RWPE2 (cell line): ENCODE measurements around the gene SIX3.

Source experiments
- ATAC-seq: fragments of 200-7000 bp; cut with Tn5 transposase; 3 replicates; pipeline ENCODE4 v1.9.1; 2021; ENCODE audit warnings: low read depth
- DNase-seq: peaks from one replicate; pipeline ENCODE4 v3.0.0-alpha.2; 2020; ENCODE audit warnings: low spot score
- H3K27ac ChIP-seq: fragments of 450-650 bp; 2 replicates; pipeline ENCODE4 v1.5.1; 2017; ENCODE audit warnings: mild to moderate bottlenecking; ENCODE audit not compliant: poor library complexity, severe bottlenecking
- H3K27me3 ChIP-seq: fragments of 250-450 bp; sonication (Bioruptor Pico); 2 replicates; pipeline ENCODE4 v1.5.1; 2021; ENCODE audit warnings: mild to moderate bottlenecking, moderate library complexity; ENCODE audit not compliant: insufficient read depth, poor library complexity, severe bottlenecking
- H3K36me3 ChIP-seq: fragments of 250-450 bp; sonication (Bioruptor Pico); 2 replicates; pipeline ENCODE4 v1.5.1; 2020; ENCODE audit warnings: low read depth, mild to moderate bottlenecking, moderate library complexity
- H3K4me1 ChIP-seq: fragments of 250-450 bp; sonication (Bioruptor Pico); 2 replicates; pipeline ENCODE4 v1.5.1; 2021; ENCODE audit warnings: mild to moderate bottlenecking, moderate library complexity; ENCODE audit not compliant: insufficient read depth, poor library complexity, severe bottlenecking
- H3K4me3 ChIP-seq: fragments of 250-450 bp; sonication (Bioruptor Pico); 2 replicates; pipeline ENCODE4 v1.5.1; 2021; ENCODE audit warnings: mild to moderate bottlenecking, moderate library complexity; ENCODE audit not compliant: severe bottlenecking
- H3K9me3 ChIP-seq: fragments of 250-450 bp; sonication (Bioruptor Pico); 2 replicates; pipeline ENCODE4 v1.5.1; 2021; ENCODE audit warnings: mild to moderate bottlenecking, moderate library complexity; ENCODE audit not compliant: severe bottlenecking
- TF ChIP-seq, protein P1 (sequence below): fragments of 450-650 bp; IDR thresholded peaks from one replicate; pipeline ENCODE4 v1.5.1; 2017; ENCODE audit warnings: mild to moderate bottlenecking, moderate library complexity; ENCODE audit not compliant: poor library complexity, severe bottlenecking

The SIX3 gene

GRCh38 chr2:44932564-44933392 lies 8.7 kb upstream of the SIX3 start:
- Histone ChIP-seq H3K9me3 (no peaks in the 10 kb centered on the region), H3K36me3 (no peaks in the 10 kb centered on the region), H3K4me3 (no peak overlapping the region), H3K4me1 (no peaks in the 10 kb centered on the region), H3K27me3 (peaks cover 98% of the 10 kb centered on the region), H3K27ac (no peak overlapping the region)
- ATAC-seq (no peak), DNase-seq (peak; percentile 66)
- TF ChIP-seq, protein P1, sequence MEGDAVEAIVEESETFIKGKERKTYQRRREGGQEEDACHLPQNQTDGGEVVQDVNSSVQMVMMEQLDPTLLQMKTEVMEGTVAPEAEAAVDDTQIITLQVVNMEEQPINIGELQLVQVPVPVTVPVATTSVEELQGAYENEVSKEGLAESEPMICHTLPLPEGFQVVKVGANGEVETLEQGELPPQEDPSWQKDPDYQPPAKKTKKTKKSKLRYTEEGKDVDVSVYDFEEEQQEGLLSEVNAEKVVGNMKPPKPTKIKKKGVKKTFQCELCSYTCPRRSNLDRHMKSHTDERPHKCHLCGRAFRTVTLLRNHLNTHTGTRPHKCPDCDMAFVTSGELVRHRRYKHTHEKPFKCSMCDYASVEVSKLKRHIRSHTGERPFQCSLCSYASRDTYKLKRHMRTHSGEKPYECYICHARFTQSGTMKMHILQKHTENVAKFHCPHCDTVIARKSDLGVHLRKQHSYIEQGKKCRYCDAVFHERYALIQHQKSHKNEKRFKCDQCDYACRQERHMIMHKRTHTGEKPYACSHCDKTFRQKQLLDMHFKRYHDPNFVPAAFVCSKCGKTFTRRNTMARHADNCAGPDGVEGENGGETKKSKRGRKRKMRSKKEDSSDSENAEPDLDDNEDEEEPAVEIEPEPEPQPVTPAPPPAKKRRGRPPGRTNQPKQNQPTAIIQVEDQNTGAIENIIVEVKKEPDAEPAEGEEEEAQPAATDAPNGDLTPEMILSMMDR: no peak

GRCh38 chr2:44933434-44933951 lies 8.0 kb upstream of the SIX3 start:
- Histone ChIP-seq H3K27me3 (peaks cover 98% of the 10 kb centered on the region), H3K36me3 (no peaks in the 10 kb centered on the region), H3K4me1 (no peaks in the 10 kb centered on the region), H3K9me3 (no peaks in the 10 kb centered on the region), H3K4me3 (no peak overlapping the region), H3K27ac (no peak overlapping the region)
- TF ChIP-seq, protein P1: no peak
- DNase-seq: no peak
- ATAC-seq: no peak

GRCh38 chr2:44934038-44934982 lies 7.2 kb upstream of the SIX3 start:
- H3K4me1 ChIP-seq: no peaks in the 10 kb centered on the region
- ATAC-seq (no peak), DNase-seq (peak; percentile 27)
- no peak overlapping the region for H3K27ac ChIP-seq
- peak overlapping the region; percentile 7 for H3K4me3 ChIP-seq
- H3K27me3 ChIP-seq: peaks cover 98% of the 10 kb centered on the region
- no peaks in the 10 kb centered on the region for H3K9me3 ChIP-seq
- H3K36me3 ChIP-seq: no peaks in the 10 kb centered on the region
- TF ChIP-seq, protein P1: no peak

DNA sequence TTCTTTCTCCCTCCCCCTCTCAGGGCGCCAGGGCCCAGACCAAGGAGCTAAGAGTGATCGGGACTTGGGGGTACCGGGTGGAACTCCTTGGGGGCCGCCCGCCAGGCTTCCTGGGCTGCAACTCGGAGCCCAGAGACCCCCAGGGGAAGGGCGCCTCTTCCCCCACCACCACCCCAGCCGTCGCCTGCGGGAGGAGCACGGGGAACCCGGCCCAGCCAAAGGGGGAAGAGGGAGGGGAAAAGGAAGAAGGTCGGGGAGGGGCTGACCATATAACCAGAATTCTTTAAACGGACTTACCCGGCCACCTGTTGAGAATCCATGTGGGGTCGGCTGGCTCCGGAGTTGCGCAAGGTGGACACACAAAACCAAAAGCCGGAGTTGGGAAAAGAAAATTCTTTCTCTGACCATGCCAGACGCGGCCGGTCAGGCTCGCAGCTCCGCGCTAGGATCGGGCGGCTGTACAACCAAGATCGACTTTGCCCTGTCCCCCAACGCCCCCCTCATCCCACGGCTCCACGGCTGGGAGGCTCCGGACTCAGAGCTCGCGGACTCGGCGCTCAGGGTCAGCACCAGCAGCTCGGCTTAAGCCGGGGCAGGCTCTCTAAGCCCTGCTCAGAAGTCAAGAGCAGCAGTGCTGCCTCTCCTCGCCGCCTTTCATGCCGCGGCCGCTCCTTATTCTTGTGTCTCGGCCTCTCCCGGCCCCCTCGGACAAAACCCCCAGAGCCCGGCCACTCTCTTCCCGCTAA lies 6.3 kb upstream of the SIX3 start:
- no peak overlapping the region for H3K27ac ChIP-seq
- ATAC-seq: peak; percentile 37; the same call in 2 of the 3 replicates
- H3K9me3 ChIP-seq: no peaks in the 10 kb centered on the region
- peaks cover 100% of the 10 kb centered on the region for H3K27me3 ChIP-seq
- H3K4me1 ChIP-seq: no peaks in the 10 kb centered on the region
- DNase-seq: peak; percentile 20
- peak overlapping the region; percentile 7 for H3K4me3 ChIP-seq
- no peaks in the 10 kb centered on the region for H3K36me3 ChIP-seq
- TF ChIP-seq, protein P1: no peak
